ENCODE data around the gene CTAG2.

The CTAG2 gene

DNA sequence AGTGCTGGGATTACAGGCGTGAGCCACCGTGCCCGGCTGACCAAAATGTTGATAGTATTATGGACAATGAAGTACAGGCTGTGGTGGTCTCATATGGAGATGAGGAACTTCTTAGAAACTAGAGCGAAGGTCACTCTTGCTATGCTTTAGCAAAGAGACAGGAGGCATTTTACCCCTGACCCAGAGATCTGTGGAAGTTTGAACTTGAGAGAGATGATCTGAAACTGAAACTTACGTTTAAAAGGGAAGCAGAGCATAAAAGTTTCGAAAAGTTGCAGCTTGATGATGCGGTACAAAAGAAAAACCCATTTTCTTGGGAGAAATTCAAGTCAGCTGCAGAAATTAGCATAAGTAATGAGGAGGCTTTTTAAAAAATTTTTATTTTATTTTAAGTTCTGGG is 8.5 kb upstream of the CTAG2 start:
- no peak overlapping the region for H3K4me2 ChIP-seq (ENCODE audit: low read length)

GRCh38 chrX:154661170-154661569 is 7.8 kb upstream of the CTAG2 start:
- H3F3A ChIP-seq (ENCODE audit: insufficient read depth, low read length) = no peaks in the 10 kb centered on the region
- TF ChIP-seq EZH2 (IDR thresholded peaks at IDR 0.05; ENCODE audit: borderline replicate concordance, low read length) = no peak
- TF ChIP-seq, protein P1, sequence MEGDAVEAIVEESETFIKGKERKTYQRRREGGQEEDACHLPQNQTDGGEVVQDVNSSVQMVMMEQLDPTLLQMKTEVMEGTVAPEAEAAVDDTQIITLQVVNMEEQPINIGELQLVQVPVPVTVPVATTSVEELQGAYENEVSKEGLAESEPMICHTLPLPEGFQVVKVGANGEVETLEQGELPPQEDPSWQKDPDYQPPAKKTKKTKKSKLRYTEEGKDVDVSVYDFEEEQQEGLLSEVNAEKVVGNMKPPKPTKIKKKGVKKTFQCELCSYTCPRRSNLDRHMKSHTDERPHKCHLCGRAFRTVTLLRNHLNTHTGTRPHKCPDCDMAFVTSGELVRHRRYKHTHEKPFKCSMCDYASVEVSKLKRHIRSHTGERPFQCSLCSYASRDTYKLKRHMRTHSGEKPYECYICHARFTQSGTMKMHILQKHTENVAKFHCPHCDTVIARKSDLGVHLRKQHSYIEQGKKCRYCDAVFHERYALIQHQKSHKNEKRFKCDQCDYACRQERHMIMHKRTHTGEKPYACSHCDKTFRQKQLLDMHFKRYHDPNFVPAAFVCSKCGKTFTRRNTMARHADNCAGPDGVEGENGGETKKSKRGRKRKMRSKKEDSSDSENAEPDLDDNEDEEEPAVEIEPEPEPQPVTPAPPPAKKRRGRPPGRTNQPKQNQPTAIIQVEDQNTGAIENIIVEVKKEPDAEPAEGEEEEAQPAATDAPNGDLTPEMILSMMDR (IDR thresholded peaks at IDR 0.05; ENCODE audit: low read length) = no peak
- no peak overlapping the region for H3K4me3 ChIP-seq (ENCODE audit: low read depth, low read length, poor library complexity, severe bottlenecking)
- H3K4me2 ChIP-seq (ENCODE audit: low read length) = no peak overlapping the region
- no peaks in the 10 kb centered on the region; the same call in 1 of the 2 replicates for H3K27me3 ChIP-seq (ENCODE audit: insufficient read depth, low read length)
- H3K9me3 ChIP-seq (ENCODE audit: low read length) = no peaks in the 10 kb centered on the region
- H3K36me3 ChIP-seq (ENCODE audit: insufficient read depth, low read length) = no peaks in the 10 kb centered on the region
- H3K27ac ChIP-seq (ENCODE audit: low read depth, low read length, poor library complexity, severe bottlenecking) = no peak overlapping the region
- no peaks in the 10 kb centered on the region for H3K9me2 ChIP-seq (ENCODE audit: low read depth, low read length)
- H4K20me1 ChIP-seq (ENCODE audit: insufficient read depth, low read length) = no peaks in the 10 kb centered on the region
- H3K79me2 ChIP-seq (ENCODE audit: insufficient read depth, low read length) = no peaks in the 10 kb centered on the region
- H3K4me1 ChIP-seq (ENCODE audit: insufficient read depth, low read length, severe bottlenecking) = no peaks in the 10 kb centered on the region
- no peak overlapping the region for H3K9ac ChIP-seq (ENCODE audit: low read length)
- H2AFZ ChIP-seq (ENCODE audit: low read length) = no peak overlapping the region

More for the DNA sequence above, 8.5 kb upstream of the CTAG2 start:
- H3K36me3 ChIP-seq (ENCODE audit: insufficient read depth, low read length) = no peaks in the 10 kb centered on the region
- H3K4me3 ChIP-seq (ENCODE audit: low read depth, low read length, poor library complexity, severe bottlenecking) = no peak overlapping the region
- TF ChIP-seq, protein P1 (IDR thresholded peaks at IDR 0.05; ENCODE audit: low read length) = no peak
- no peak for TF ChIP-seq EZH2 (IDR thresholded peaks at IDR 0.05; ENCODE audit: borderline replicate concordance, low read length)
- H3F3A ChIP-seq (ENCODE audit: insufficient read depth, low read length) = no peaks in the 10 kb centered on the region
- H3K4me1 ChIP-seq (ENCODE audit: insufficient read depth, low read length, severe bottlenecking) = no peaks in the 10 kb centered on the region
- H3K27me3 ChIP-seq (ENCODE audit: insufficient read depth, low read length) = no peaks in the 10 kb centered on the region; the same call in 1 of the 2 replicates
- H3K79me2 ChIP-seq (ENCODE audit: insufficient read depth, low read length) = no peaks in the 10 kb centered on the region
- H3K9ac ChIP-seq (ENCODE audit: low read length) = no peak overlapping the region
- H2AFZ ChIP-seq (ENCODE audit: low read length) = no peak overlapping the region
- H3K9me3 ChIP-seq (ENCODE audit: low read length) = no peaks in the 10 kb centered on the region
- no peaks in the 10 kb centered on the region for H4K20me1 ChIP-seq (ENCODE audit: insufficient read depth, low read length)
- no peaks in the 10 kb centered on the region for H3K9me2 ChIP-seq (ENCODE audit: low read depth, low read length)
- H3K27ac ChIP-seq (ENCODE audit: low read depth, low read length, poor library complexity, severe bottlenecking) = no peak overlapping the region

- no peak overlapping the region for H3K4me3 ChIP-seq (ENCODE audit: low read depth, low read length, poor library complexity, severe bottlenecking)
Measured at GRCh38 chrX:154660541-154660940, 7.2 kb upstream of the CTAG2 start.

More at GRCh38 chrX:154660541-154660940, 7.2 kb upstream of the CTAG2 start:
- Histone ChIP-seq H3K27me3 (ENCODE audit: insufficient read depth, low read length) (no peaks in the 10 kb centered on the region; the same call in 1 of the 2 replicates), H3K4me2 (ENCODE audit: low read length) (no peak overlapping the region), H3K4me1 (ENCODE audit: insufficient read depth, low read length, severe bottlenecking) (no peaks in the 10 kb centered on the region), H3K27ac (ENCODE audit: low read depth, low read length, poor library complexity, severe bottlenecking) (no peak overlapping the region), H3K79me2 (ENCODE audit: insufficient read depth, low read length) (no peaks in the 10 kb centered on the region), H3F3A (ENCODE audit: insufficient read depth, low read length) (no peaks in the 10 kb centered on the region), H3K9ac (ENCODE audit: low read length) (no peak overlapping the region), H2AFZ (ENCODE audit: low read length) (no peak overlapping the region), H4K20me1 (ENCODE audit: insufficient read depth, low read length) (no peaks in the 10 kb centered on the region), H3K36me3 (ENCODE audit: insufficient read depth, low read length) (no peaks in the 10 kb centered on the region), H3K9me3 (ENCODE audit: low read length) (no peaks in the 10 kb centered on the region), H3K9me2 (ENCODE audit: low read depth, low read length) (no peaks in the 10 kb centered on the region)
- TF ChIP-seq EZH2 (IDR thresholded peaks at IDR 0.05; ENCODE audit: borderline replicate concordance, low read length) = no peak
- TF ChIP-seq, protein P1 (IDR thresholded peaks at IDR 0.05; ENCODE audit: low read length) = no peak

Measured in OCI-LY1 (cell line).